Measurements from ENCODE around the gene LGALS4.
A peak's percentile ranks its signal among the peaks of the same experiment; 100 is the strongest.

The LGALS4 gene

GRCh38 chr19:38853214-38853613 lies 40.5 kb upstream of the LGALS4 start:
- Histone ChIP-seq H4K20me1 (ENCODE audit: insufficient read depth, low read length) (peaks cover 9% of the 10 kb centered on the region), H3K36me3 (ENCODE audit: insufficient read depth, low read length) (peaks cover 9% of the 10 kb centered on the region), H3K79me2 (ENCODE audit: insufficient read depth, low read length) (peaks cover 20% of the 10 kb centered on the region), H3K27ac (ENCODE audit: low read length) (no peak overlapping the region), H3K4me1 (ENCODE audit: insufficient read depth, low read length) (peaks cover 28% of the 10 kb centered on the region), H3K9me3 (ENCODE audit: insufficient read depth, low read length, severe bottlenecking) (no peaks in the 10 kb centered on the region), H3K4me3 (ENCODE audit: low read depth in 1 of 2, low read length in 2 of 2) (peak overlapping the region in 1 of 2 experiments; percentile 78; a peak in 1 of 4 replicates), H3K27me3 (ENCODE audit: insufficient read depth, low read length, poor library complexity) (no peaks in the 10 kb centered on the region), H3K4me2 (ENCODE audit: insufficient read depth, low read length) (peak overlapping the region; percentile 92; the same call in 1 of the 2 replicates), H2AFZ (ENCODE audit: low read depth, low read length) (peak overlapping the region; percentile 80), H3K9ac (ENCODE audit: low read depth, low read length) (peak overlapping the region; percentile 82)
- no peak for ATAC-seq (ENCODE audit: insufficient read depth, low read depth)
- no peak for TF ChIP-seq EZH2 (IDR thresholded peaks at IDR 0.05; ENCODE audit: borderline replicate concordance, low read depth, low read length, severe bottlenecking)
- no peak for TF ChIP-seq CTCF (IDR thresholded peaks at IDR 0.05; ENCODE audit: borderline replicate concordance, extremely low read depth, low read length, poor library complexity, severe bottlenecking)
- DNase-seq: no peak

GRCh38 chr19:38852231-38853044 lies 39.7 kb upstream of the LGALS4 start:
- peaks cover 17% of the 10 kb centered on the region for H3K36me3 ChIP-seq (ENCODE audit: insufficient read depth, low read length)
- H3K9me3 ChIP-seq (ENCODE audit: insufficient read depth, low read length, severe bottlenecking): no peaks in the 10 kb centered on the region
- peak overlapping the region; percentile 92 for H3K4me2 ChIP-seq (ENCODE audit: insufficient read depth, low read length)
- no peaks in the 10 kb centered on the region for H3K27me3 ChIP-seq (ENCODE audit: insufficient read depth, low read length, poor library complexity)
- no peak for TF ChIP-seq CTCF (IDR thresholded peaks at IDR 0.05; ENCODE audit: borderline replicate concordance, extremely low read depth, low read length, poor library complexity, severe bottlenecking)
- TF ChIP-seq EZH2 (IDR thresholded peaks at IDR 0.05; ENCODE audit: borderline replicate concordance, low read depth, low read length, severe bottlenecking): no peak
- peaks cover 36% of the 10 kb centered on the region for H3K4me1 ChIP-seq (ENCODE audit: insufficient read depth, low read length)
- peaks cover 17% of the 10 kb centered on the region for H4K20me1 ChIP-seq (ENCODE audit: insufficient read depth, low read length)
- H3K79me2 ChIP-seq (ENCODE audit: insufficient read depth, low read length): peaks cover 28% of the 10 kb centered on the region
- peak overlapping the region; percentile 71 to 78 for H3K4me3 ChIP-seq (ENCODE audit: low read depth in 1 of 2, low read length in 2 of 2)
- peak overlapping the region; percentile 82 for H3K9ac ChIP-seq (ENCODE audit: low read depth, low read length)
- H2AFZ ChIP-seq (ENCODE audit: low read depth, low read length): peak overlapping the region; percentile 80
- no peak for ATAC-seq (ENCODE audit: insufficient read depth, low read depth)
- H3K27ac ChIP-seq (ENCODE audit: low read length): peak overlapping the region; percentile 93
- DNase-seq: peak; percentile 51

- Histone ChIP-seq H2AFZ (ENCODE audit: low read depth, low read length) (peak overlapping the region; percentile 80), H3K4me3 (ENCODE audit: low read depth in 1 of 2, low read length in 2 of 2) (peak overlapping the region; percentile 71 to 78), H3K4me2 (ENCODE audit: insufficient read depth, low read length) (peak overlapping the region; percentile 92), H3K27ac (ENCODE audit: low read length) (peak overlapping the region; percentile 93), H3K9ac (ENCODE audit: low read depth, low read length) (peak overlapping the region; percentile 82), H3K9me3 (ENCODE audit: insufficient read depth, low read length, severe bottlenecking) (no peaks in the 10 kb centered on the region), H3K27me3 (ENCODE audit: insufficient read depth, low read length, poor library complexity) (no peaks in the 10 kb centered on the region), H3K36me3 (ENCODE audit: insufficient read depth, low read length) (peaks cover 24% of the 10 kb centered on the region), H3K79me2 (ENCODE audit: insufficient read depth, low read length) (peaks cover 35% of the 10 kb centered on the region), H4K20me1 (ENCODE audit: insufficient read depth, low read length) (peaks cover 24% of the 10 kb centered on the region), H3K4me1 (ENCODE audit: insufficient read depth, low read length) (peaks cover 43% of the 10 kb centered on the region)
- DNase-seq (peak; percentile 90), ATAC-seq (ENCODE audit: insufficient read depth, low read depth) (no peak)
- TF ChIP-seq CTCF (IDR thresholded peaks at IDR 0.05; ENCODE audit: borderline replicate concordance, extremely low read depth, low read length, poor library complexity, severe bottlenecking) (no peak), EZH2 (IDR thresholded peaks at IDR 0.05; ENCODE audit: borderline replicate concordance, low read depth, low read length, severe bottlenecking) (no peak)
Measured at GRCh38 chr19:38851622-38852230, 39.0 kb upstream of the LGALS4 start.

All from DND-41 (cell line).